AG04449 (cell line): ENCODE measurements around the gene COL4A4.
"Not testable (repeated sequence)": the region's sequence is repeated elsewhere in the genome, so short reads cannot be mapped to it uniquely, and the experiment has no call there.

Experiments used
- CTCF ChIA-PET: fragments of 350-600 bp; formaldehyde crosslinking; extraction: SDS; loops from one replicate; lab custom pipeline; 2021; ENCODE audit warnings: antibody characterized with exemption; lab: Yijun Ruan, JAX
- POLR2A ChIA-PET: fragments of 400-600, 350-600 bp; formaldehyde crosslinking; extraction: SDS; loops from one replicate; lab custom pipeline; 2020; ENCODE audit warnings: antibody characterized with exemption, inconsistent platforms; lab: Yijun Ruan, JAX
- DNase-seq: peaks from one replicate; pipeline ENCODE4 v3.0.0-alpha.2; 2010; ENCODE audit warnings: low read depth, low spot score
- H3K4me3 ChIP-seq: 2 replicates; pipeline ENCODE4 v1.5.1; 2011; ENCODE audit warnings: low read depth, mild to moderate bottlenecking, control low read depth, low read length
- CTCF ChIP-seq: IDR thresholded peaks from one replicate; pipeline ENCODE4 v1.5.1; 2011; ENCODE audit warnings: mild to moderate bottlenecking, moderate library complexity, low read length, control low read depth, inconsistent platforms; ENCODE audit not compliant: insufficient read depth; ENCODE audit errors: missing control alignments

Gene COL4A4

GRCh38 chr2:227098162-227098515, 65.9 kb downstream of the COL4A4 start:
- POLR2A ChIA-PET, result no interaction called here

DNA sequence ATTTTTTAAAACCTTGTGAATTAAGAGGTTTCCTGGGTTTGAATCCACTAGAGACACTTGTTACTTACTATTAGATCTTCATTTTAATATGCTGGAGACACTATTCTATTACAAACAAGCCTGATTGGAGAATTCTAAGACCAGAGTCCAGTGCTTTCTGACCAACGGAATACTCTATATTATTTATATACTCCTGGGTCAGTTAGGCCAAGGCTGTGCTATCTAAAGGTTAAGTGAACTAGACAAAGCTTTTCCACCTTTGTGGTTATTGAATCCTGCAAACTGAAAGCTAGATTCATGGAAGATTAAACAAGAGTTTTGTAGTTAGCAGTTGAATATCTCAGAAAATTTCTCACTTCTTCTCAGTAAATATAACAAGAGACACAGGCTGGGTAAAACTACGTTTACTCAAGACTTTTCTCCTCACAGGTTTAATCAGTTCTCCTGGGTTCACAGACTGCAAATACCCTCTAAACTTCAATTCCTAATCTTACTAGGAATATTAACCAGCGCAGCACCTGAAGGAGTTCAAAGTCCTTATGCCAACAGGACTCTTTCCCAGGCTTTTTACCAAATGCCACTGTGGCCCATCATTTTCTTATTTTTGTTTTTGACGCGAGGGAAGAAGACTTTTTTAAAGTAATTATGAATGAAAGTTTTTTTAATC, 66.4 kb downstream of the COL4A4 start:
- no peak for TF ChIP-seq CTCF
- CTCF ChIA-PET, result no interaction called here
- POLR2A ChIA-PET, result no interaction called here
- DNase-seq, result no peak
- H3K4me3 ChIP-seq, result no peak overlapping the region

More at GRCh38 chr2:227098162-227098515, 65.9 kb downstream of the COL4A4 start:
- no peak for DNase-seq
- no peak overlapping the region for H3K4me3 ChIP-seq
- CTCF ChIA-PET, result no interaction called here
- no peak for TF ChIP-seq CTCF

- no peak for DNase-seq
- POLR2A ChIA-PET, result no interaction called here
- H3K4me3 ChIP-seq, result no peak overlapping the region
- CTCF ChIA-PET, result interaction anchor here (1.1 kb wide), 1 partner anchor 1426 kb away, joined by 3 read pairs; no protein-coding TSS in a partner anchor
- TF ChIP-seq CTCF, result no peak
Measured at GRCh38 chr2:227095346-227095745, 68.7 kb downstream of the COL4A4 start.

GRCh38 chr2:227082286-227082685, 81.7 kb downstream of the COL4A4 start:
- DNase-seq, result no peak
- TF ChIP-seq CTCF, result no peak
- ChIA-PET POLR2A (no interaction called here), CTCF (no interaction called here)
- H3K4me3 ChIP-seq, result no peak overlapping the region

- no peak for TF ChIP-seq CTCF
- CTCF ChIA-PET, result no interaction called here
- POLR2A ChIA-PET, result no interaction called here
- DNase-seq, result no peak
- no peak overlapping the region for H3K4me3 ChIP-seq
Measured at GRCh38 chr2:227079726-227080125, 84.3 kb downstream of the COL4A4 start.

DNA sequence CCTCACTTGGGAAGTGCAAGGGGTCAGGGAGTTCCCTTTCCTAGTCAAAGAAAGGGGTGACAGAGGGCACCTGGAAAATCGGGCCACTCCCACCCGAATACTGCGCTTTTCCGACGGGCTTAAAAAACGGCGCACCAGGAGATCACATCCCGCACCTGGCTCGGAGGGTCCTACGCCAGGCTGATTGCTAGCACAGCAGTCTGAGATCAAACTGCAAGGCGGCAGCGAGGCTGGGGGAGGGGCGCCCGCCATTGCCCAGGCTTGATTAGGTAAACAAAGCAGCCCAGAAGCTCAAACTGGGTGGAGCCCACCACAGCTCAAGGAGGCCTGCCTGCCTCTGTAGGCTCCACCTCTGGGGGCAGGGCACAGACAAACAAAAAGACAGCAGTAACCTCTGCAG, 98.9 kb downstream of the COL4A4 start:
- H3K4me3 ChIP-seq, CTCF ChIA-PET, POLR2A ChIA-PET, DNase-seq: not testable (repeated sequence)

DNA sequence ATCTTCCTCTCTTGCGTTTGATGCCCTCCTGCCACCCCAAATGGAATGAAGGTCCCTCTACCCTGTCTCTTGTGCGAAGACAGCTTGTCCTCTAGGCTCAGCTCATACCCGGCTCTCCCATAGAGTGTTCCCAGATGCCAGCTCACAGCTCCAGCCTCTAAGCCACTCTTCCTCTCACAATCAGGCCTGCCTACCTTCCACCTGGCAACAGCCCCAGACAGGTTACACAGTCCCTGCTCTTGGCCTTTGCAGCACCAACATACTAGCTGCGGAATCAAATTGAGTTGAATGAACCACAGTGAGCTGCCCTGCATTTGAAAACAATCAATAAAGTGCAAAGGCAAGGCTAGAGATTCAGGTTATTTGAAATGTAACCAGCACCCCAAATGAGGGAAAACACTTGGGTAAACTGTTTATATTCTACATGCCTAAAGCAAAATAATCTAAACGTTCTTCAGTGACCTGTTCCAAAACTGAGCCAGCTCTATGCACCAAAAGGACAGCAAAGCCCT, 105.1 kb downstream of the COL4A4 start:
- ChIA-PET CTCF (no interaction called here), POLR2A (no interaction called here)
- no peak overlapping the region for H3K4me3 ChIP-seq
- DNase-seq, result no peak
- TF ChIP-seq CTCF, result no peak
